ENCODE measurements around the gene LAMC3. TPM values are rescaled to one million over a fixed set of nuclear protein-coding genes. Genes with fewer than 3 reads are reported as not detected.

The LAMC3 gene
- total RNA-seq, 2 donors from 2014 or later = 16.7 to 41.2 TPM

- Histone ChIP-seq H3K36me3 (ENCODE audit: control insufficient read depth, insufficient read depth, low read length) (no peaks in the 10 kb centered on the region), H3K27ac (ENCODE audit: low read depth, low read length) (no peak overlapping the region), H3K4me1 (ENCODE audit: control insufficient read depth, insufficient read depth, low read length) (peaks cover 4% of the 10 kb centered on the region), H3K9ac (ENCODE audit: extremely low read depth, low read length, poor library complexity, severe bottlenecking) (no peak overlapping the region), H3K27me3 (ENCODE audit: control insufficient read depth, insufficient read depth, low read length, poor library complexity, severe bottlenecking) (no peaks in the 10 kb centered on the region), H3K9me3 (ENCODE audit: control insufficient read depth, low read length) (no peaks in the 10 kb centered on the region), H3K4me3 (ENCODE audit: low read length) (no peak overlapping the region)
- Mint-ChIP-seq H3K4me3 (no peak overlapping the region), H3K27ac (no peak overlapping the region), H3K36me3 (ENCODE audit: low read depth) (no peaks in the 10 kb centered on the region), H3K27me3 (ENCODE audit: insufficient read depth) (peaks cover 9% of the 10 kb centered on the region), H3K4me1 (peaks cover 10% of the 10 kb centered on the region), H3K9me3 (no peaks in the 10 kb centered on the region)
- peak; percentile 41 for DNase-seq
- 83 to 91% methylated on average over 5 to 10 of the region's 10 CpGs for WGBS, 2 experiments (ENCODE audit: insufficient coverage in 1 of 2, insufficient read length in 1 of 2)
- TF ChIP-seq, protein P1, sequence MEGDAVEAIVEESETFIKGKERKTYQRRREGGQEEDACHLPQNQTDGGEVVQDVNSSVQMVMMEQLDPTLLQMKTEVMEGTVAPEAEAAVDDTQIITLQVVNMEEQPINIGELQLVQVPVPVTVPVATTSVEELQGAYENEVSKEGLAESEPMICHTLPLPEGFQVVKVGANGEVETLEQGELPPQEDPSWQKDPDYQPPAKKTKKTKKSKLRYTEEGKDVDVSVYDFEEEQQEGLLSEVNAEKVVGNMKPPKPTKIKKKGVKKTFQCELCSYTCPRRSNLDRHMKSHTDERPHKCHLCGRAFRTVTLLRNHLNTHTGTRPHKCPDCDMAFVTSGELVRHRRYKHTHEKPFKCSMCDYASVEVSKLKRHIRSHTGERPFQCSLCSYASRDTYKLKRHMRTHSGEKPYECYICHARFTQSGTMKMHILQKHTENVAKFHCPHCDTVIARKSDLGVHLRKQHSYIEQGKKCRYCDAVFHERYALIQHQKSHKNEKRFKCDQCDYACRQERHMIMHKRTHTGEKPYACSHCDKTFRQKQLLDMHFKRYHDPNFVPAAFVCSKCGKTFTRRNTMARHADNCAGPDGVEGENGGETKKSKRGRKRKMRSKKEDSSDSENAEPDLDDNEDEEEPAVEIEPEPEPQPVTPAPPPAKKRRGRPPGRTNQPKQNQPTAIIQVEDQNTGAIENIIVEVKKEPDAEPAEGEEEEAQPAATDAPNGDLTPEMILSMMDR (conservative IDR thresholded peaks at IDR 0.05) = no peak
Observed at GRCh38 chr9:130992682-130993032, 16.3 kb upstream of the LAMC3 start.

GRCh38 chr9:130993303-130994030, 15.5 kb upstream of the LAMC3 start:
- TF ChIP-seq, protein P1 (conservative IDR thresholded peaks at IDR 0.05) = no peak
- Histone ChIP-seq H3K4me1 (ENCODE audit: control insufficient read depth, insufficient read depth, low read length) (peaks cover 4% of the 10 kb centered on the region), H3K27ac (ENCODE audit: low read depth, low read length) (no peak overlapping the region), H3K4me3 (ENCODE audit: low read length) (no peak overlapping the region), H3K9ac (ENCODE audit: extremely low read depth, low read length, poor library complexity, severe bottlenecking) (no peak overlapping the region), H3K27me3 (ENCODE audit: control insufficient read depth, insufficient read depth, low read length, poor library complexity, severe bottlenecking) (no peaks in the 10 kb centered on the region), H3K36me3 (ENCODE audit: control insufficient read depth, insufficient read depth, low read length) (no peaks in the 10 kb centered on the region), H3K9me3 (ENCODE audit: control insufficient read depth, low read length) (no peaks in the 10 kb centered on the region)
- 89 to 95% methylated on average over 5 to 14 of the region's 14 CpGs for WGBS, 2 experiments (ENCODE audit: insufficient coverage in 1 of 2, insufficient read length in 1 of 2)
- DNase-seq = peak; percentile 37
- H3K36me3 Mint-ChIP-seq (ENCODE audit: low read depth) = no peaks in the 10 kb centered on the region
- H3K4me3 Mint-ChIP-seq = no peak overlapping the region
- peaks cover 10% of the 10 kb centered on the region for H3K4me1 Mint-ChIP-seq
- peaks cover 11% of the 10 kb centered on the region for H3K27me3 Mint-ChIP-seq (ENCODE audit: insufficient read depth)
- H3K9me3 Mint-ChIP-seq = no peaks in the 10 kb centered on the region
- H3K27ac Mint-ChIP-seq = no peak overlapping the region

GRCh38 chr9:130994135-130995085, 14.6 kb upstream of the LAMC3 start:
- Histone ChIP-seq H3K9ac (ENCODE audit: extremely low read depth, low read length, poor library complexity, severe bottlenecking) (no peak overlapping the region), H3K9me3 (ENCODE audit: control insufficient read depth, low read length) (no peaks in the 10 kb centered on the region), H3K4me1 (ENCODE audit: control insufficient read depth, insufficient read depth, low read length) (peaks cover 4% of the 10 kb centered on the region), H3K27me3 (ENCODE audit: control insufficient read depth, insufficient read depth, low read length, poor library complexity, severe bottlenecking) (peaks cover 9% of the 10 kb centered on the region), H3K36me3 (ENCODE audit: control insufficient read depth, insufficient read depth, low read length) (no peaks in the 10 kb centered on the region), H3K27ac (ENCODE audit: low read depth, low read length) (no peak overlapping the region), H3K4me3 (ENCODE audit: low read length) (no peak overlapping the region)
- H3K27ac Mint-ChIP-seq = no peak overlapping the region
- no peaks in the 10 kb centered on the region for H3K36me3 Mint-ChIP-seq (ENCODE audit: low read depth)
- TF ChIP-seq, protein P1 (conservative IDR thresholded peaks at IDR 0.05) = no peak
- DNase-seq = no peak
- H3K27me3 Mint-ChIP-seq (ENCODE audit: insufficient read depth) = peaks cover 20% of the 10 kb centered on the region
- no peak overlapping the region for H3K4me3 Mint-ChIP-seq
- H3K9me3 Mint-ChIP-seq = no peaks in the 10 kb centered on the region
- 74 to 76% methylated on average over 5 to 6 of the region's 6 CpGs for WGBS, 2 experiments (ENCODE audit: insufficient coverage in 1 of 2, insufficient read length in 1 of 2)
- H3K4me1 Mint-ChIP-seq = peaks cover 10% of the 10 kb centered on the region

Measured in endodermal cell (in vitro differentiated cells).